Calu3 (cell line): ENCODE results near the gene MACROD2. TPM values are rescaled to one million over a fixed set of nuclear protein-coding genes. Genes with fewer than 3 reads are reported as not detected.
"Not testable (repeated sequence)": the region's sequence is repeated elsewhere in the genome, so short reads cannot be mapped to it uniquely, and the experiment has no call there.

ENCODE experiments used
- BruUV-seq: library from RNA; stranded (reverse); fragments of 400-500 nt; replicated peaks from 2 replicates; lab custom pipeline; 2021; lab: Mats Ljungman, UMichigan
- CTCF ChIA-PET: fragments of 300-600 bp; sonication (Branson Sonifier 250); formaldehyde crosslinking; loops from one replicate; lab custom pipeline; 2022; ENCODE audit warnings: antibody characterized with exemption; lab: Charles Lee
- DNase-seq: peaks from one replicate; pipeline ENCODE4 v3.0.0; 2022
- H3K27ac Mint-ChIP-seq: one replicate; pipeline ENCODE4 v1.8.0; 2022; ENCODE audit warnings: mixed read lengths; ENCODE audit not compliant: unreplicated experiment
- H3K27me3 Mint-ChIP-seq: one replicate; pipeline ENCODE4 v1.8.0; 2022; ENCODE audit warnings: mixed read lengths; ENCODE audit not compliant: unreplicated experiment
- H3K36me3 Mint-ChIP-seq: one replicate; pipeline ENCODE4 v1.8.0; 2022; ENCODE audit warnings: mild to moderate bottlenecking, moderate library complexity, mixed read lengths; ENCODE audit not compliant: insufficient read depth, unreplicated experiment
- H3K4me1 Mint-ChIP-seq: one replicate; pipeline ENCODE4 v1.8.0; 2022; ENCODE audit warnings: mild to moderate bottlenecking, low read depth, mixed read lengths; ENCODE audit not compliant: unreplicated experiment
- H3K4me3 Mint-ChIP-seq: one replicate; pipeline ENCODE4 v1.8.0; 2022; ENCODE audit warnings: mild to moderate bottlenecking, low read depth, moderate library complexity, mixed read lengths; ENCODE audit not compliant: unreplicated experiment
- H3K9me3 Mint-ChIP-seq: one replicate; pipeline ENCODE4 v1.8.0; 2022; ENCODE audit warnings: low read depth, mixed read lengths; ENCODE audit not compliant: unreplicated experiment
- intact Hi-C: fragments of 100-400 bp; cut with micrococcal nuclease; formaldehyde crosslinking; loops from one replicate; pipeline ENCODE4 v1.10.0; 2022; ENCODE audit not compliant: unreplicated experiment
- total RNA-seq: library from RNA; stranded (reverse); gene quantifications from 2 replicates; pipeline ENCODE4 v1.2.3, GENCODE V29; 2022
- TF ChIP-seq, protein P1 (sequence below): fragments of 200-600 bp; IDR thresholded peaks from one replicate; pipeline ENCODE4 v1.8.0; 2022; ENCODE audit warnings: antibody characterized with exemption; ENCODE audit not compliant: unreplicated experiment

The MACROD2 gene
- total RNA-seq, 1 experiment from 2014 or later = 29.4 TPM

DNA sequence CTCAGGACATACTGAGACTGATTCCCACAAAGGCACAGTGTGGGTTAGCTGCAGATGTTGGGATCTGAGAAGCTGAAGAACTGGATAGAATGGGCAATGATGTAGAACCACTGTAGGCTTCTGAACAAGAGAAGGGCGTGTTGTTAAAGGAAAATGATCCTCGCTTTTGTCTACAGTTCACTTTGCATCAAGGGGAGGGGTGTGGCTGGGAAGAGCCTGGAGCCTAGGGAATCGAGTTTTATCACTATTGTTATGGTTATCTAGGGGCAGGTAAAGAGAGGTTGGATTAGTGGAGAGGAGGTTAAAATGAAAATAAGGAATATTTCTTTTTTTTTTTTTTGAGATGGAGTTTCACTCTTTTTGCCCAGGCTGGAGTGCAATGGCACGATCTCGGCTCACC lies 1809.8 kb downstream of the MACROD2 start:
- TF ChIP-seq, protein P1, sequence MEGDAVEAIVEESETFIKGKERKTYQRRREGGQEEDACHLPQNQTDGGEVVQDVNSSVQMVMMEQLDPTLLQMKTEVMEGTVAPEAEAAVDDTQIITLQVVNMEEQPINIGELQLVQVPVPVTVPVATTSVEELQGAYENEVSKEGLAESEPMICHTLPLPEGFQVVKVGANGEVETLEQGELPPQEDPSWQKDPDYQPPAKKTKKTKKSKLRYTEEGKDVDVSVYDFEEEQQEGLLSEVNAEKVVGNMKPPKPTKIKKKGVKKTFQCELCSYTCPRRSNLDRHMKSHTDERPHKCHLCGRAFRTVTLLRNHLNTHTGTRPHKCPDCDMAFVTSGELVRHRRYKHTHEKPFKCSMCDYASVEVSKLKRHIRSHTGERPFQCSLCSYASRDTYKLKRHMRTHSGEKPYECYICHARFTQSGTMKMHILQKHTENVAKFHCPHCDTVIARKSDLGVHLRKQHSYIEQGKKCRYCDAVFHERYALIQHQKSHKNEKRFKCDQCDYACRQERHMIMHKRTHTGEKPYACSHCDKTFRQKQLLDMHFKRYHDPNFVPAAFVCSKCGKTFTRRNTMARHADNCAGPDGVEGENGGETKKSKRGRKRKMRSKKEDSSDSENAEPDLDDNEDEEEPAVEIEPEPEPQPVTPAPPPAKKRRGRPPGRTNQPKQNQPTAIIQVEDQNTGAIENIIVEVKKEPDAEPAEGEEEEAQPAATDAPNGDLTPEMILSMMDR = no peak
- peaks cover under 1% of the 10 kb centered on the region for H3K4me1 Mint-ChIP-seq
- DNase-seq = no peak
- CTCF ChIA-PET = no interaction called here
- no peaks in the 10 kb centered on the region for H3K36me3 Mint-ChIP-seq
- no peak overlapping the region for H3K27ac Mint-ChIP-seq
- H3K4me3 Mint-ChIP-seq = no peak overlapping the region
- intact Hi-C loops = no loop called here
- H3K9me3 Mint-ChIP-seq = no peaks in the 10 kb centered on the region
- no TSS peak for BruUV-seq
- no peaks in the 10 kb centered on the region for H3K27me3 Mint-ChIP-seq

DNA sequence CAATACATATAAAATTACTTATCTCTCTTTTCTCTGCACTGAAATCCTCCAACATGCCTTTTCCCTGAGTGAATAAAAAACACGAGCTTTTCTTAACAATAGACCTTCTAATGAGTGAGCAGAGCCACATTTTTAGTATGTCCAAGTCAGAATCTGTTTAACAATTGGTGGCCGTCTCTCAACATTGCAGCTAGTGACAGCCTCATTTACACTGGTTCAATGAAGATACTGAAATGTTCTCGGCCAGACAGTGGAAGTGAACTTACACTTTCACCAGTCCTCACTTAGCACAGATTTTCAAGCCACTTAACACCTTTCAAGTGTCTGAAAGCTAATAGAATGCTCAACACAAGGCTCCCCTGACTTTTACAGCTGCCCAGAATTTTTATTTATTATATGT lies 1810.8 kb downstream of the MACROD2 start:
- TF ChIP-seq, protein P1 = no peak
- Mint-ChIP-seq H3K36me3 (no peaks in the 10 kb centered on the region), H3K4me3 (no peak overlapping the region), H3K9me3 (no peaks in the 10 kb centered on the region), H3K4me1 (no peaks in the 10 kb centered on the region), H3K27me3 (no peaks in the 10 kb centered on the region), H3K27ac (no peak overlapping the region)
- CTCF ChIA-PET = no interaction called here
- intact Hi-C loops = no loop called here
- DNase-seq = no peak
- BruUV-seq = no TSS peak

DNA sequence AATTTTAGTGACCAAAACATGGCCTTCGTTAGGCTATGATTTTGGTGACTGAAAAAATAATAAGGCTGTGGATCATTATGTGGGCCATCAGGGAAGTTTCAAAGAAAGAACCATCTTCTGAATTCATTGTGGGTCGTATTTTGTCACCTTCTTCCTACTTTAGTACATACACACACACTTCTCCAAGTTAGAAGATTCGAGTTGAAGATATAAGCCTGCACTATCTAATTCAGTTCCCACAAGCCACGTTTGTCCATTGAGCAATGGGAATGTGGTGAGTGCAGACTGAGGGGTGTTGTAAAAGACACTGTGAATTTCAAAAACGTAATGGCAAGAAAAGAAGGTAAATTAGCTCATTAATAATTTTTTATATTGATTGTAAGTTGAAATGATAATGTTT lies 1812.0 kb downstream of the MACROD2 start:
- Mint-ChIP-seq H3K36me3 (no peaks in the 10 kb centered on the region), H3K9me3 (no peaks in the 10 kb centered on the region), H3K4me1 (no peaks in the 10 kb centered on the region), H3K27ac (no peak overlapping the region), H3K4me3 (no peak overlapping the region), H3K27me3 (no peaks in the 10 kb centered on the region)
- intact Hi-C loops = no loop called here
- TF ChIP-seq, protein P1 = no peak
- BruUV-seq = no TSS peak
- no peak for DNase-seq
- CTCF ChIA-PET = no interaction called here

DNA sequence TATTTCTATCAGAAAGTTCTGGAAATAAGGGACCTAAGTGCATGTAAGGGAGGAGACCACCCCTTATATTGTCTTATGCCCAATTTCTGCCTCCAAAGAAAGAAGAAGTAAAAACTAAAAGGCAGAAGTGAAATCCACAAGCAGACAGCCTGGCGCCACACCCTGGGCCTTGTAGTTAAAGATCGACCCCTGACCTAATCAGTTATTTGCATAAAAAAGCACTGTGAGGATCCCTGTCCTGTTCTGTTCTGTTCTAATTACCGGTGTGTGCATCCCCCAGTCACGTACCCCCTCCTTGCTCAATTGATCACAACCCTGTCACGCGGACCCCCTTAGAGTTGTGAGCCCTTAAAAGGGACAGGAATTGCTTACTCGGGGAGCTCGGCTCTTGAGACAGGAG lies 1812.5 kb downstream of the MACROD2 start:
- CTCF ChIA-PET, H3K9me3 Mint-ChIP-seq, H3K27ac Mint-ChIP-seq, intact Hi-C loops, H3K4me1 Mint-ChIP-seq, H3K27me3 Mint-ChIP-seq, BruUV-seq, H3K36me3 Mint-ChIP-seq, H3K4me3 Mint-ChIP-seq, DNase-seq: not testable (repeated sequence)

DNA sequence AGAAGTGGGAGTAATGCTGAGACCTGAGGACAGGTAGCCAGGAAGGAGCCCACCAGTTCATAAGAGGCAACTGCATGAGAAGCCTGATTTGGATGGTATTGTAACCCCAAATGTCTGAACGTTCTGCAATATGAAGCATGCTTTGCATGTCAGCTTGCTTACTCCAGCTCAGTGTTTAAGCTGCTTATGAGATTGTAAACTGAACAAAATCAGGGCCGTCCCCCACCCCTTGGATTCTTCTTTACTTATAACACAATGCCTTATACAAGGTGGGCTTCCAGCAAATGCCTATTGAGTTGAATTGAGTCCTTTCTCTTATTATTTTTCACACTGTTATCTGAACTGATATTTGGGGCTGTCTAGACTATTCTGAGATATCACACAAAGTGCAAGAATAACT lies 1816.6 kb downstream of the MACROD2 start:
- intact Hi-C loops = no loop called here
- no TSS peak for BruUV-seq

More for the DNA sequence above, 1816.6 kb downstream of the MACROD2 start:
- CTCF ChIA-PET = no interaction called here
- Mint-ChIP-seq H3K27me3 (no peaks in the 10 kb centered on the region), H3K4me3 (no peak overlapping the region), H3K4me1 (peaks cover 10% of the 10 kb centered on the region), H3K36me3 (no peaks in the 10 kb centered on the region), H3K27ac (no peak overlapping the region), H3K9me3 (no peaks in the 10 kb centered on the region)
- no peak for DNase-seq
- TF ChIP-seq, protein P1 = no peak
